Tibial artery (tissue), 4 donors: ENCODE results near the gene SRMS.

ENCODE experiments used
- DNase-seq, 2 donors: peaks; one replicate each; pipeline ENCODE4 v3.0.0-alpha.2; 2019
- H3K27ac ChIP-seq, 2 donors: fragments of 200-600 bp; sonication (generic) in 1 of 2; 1 replicate in 1 of 2; 2 replicates in 1 of 2; pipeline ENCODE4 v1.5.1; 2018 to 2019; ENCODE audit warnings: mild to moderate bottlenecking in 1 of 2
- H3K27me3 ChIP-seq, 2 donors: fragments of 200-600 bp; sonication (generic) in 1 of 2; one replicate each; pipeline versions ENCODE4 v1.5.1 to v1.6.0; 2016 to 2019
- H3K36me3 ChIP-seq, 3 donors: fragments of 200-600 bp; sonication (generic) in 2 of 3; one replicate each; pipeline ENCODE4 v1.5.1; 2016 to 2019; ENCODE audit warnings: mild to moderate bottlenecking in 2 of 3
- H3K4me1 ChIP-seq, 4 donors: fragments of 200-600 bp; sonication (generic) in 2 of 4; 1 replicate in 3 of 4; 2 replicates in 1 of 4; pipeline ENCODE4 v1.5.1; 2016 to 2019
- H3K4me3 ChIP-seq, 2 donors: fragments of 200-600 bp; sonication (generic) in 1 of 2; 1 replicate in 1 of 2; 2 replicates in 1 of 2; pipeline ENCODE4 v1.5.1; 2018 to 2019; ENCODE audit warnings: mild to moderate bottlenecking in 2 of 2
- H3K9me3 ChIP-seq, 3 donors: fragments of 200-600 bp; sonication (generic) in 1 of 3; one replicate each; pipeline ENCODE4 v1.5.1; 2016 to 2019
- CTCF ChIP-seq, 2 experiments: fragments of 200-600 bp in 1 of 2; fragments of 450-650 bp in 1 of 2; IDR thresholded peaks; one replicate each; pipeline ENCODE4 v1.5.1; 2017 to 2019; ENCODE audit warnings: antibody characterized with exemption in 2 of 2, mild to moderate bottlenecking in 1 of 2, moderate library complexity in 1 of 2
- intact Hi-C: fragments of 100-400 bp; cut with DNase I; formaldehyde crosslinking; loops from one replicate; pipeline ENCODE4 v1.15.0; 2023; ENCODE audit warnings: low total_unique reads

Gene SRMS

GRCh38 chr20:63492518-63492917 is 55.0 kb downstream of the SRMS start:
- intact Hi-C loops, result no loop called here
- H3K4me3 ChIP-seq, result no peak overlapping the region
- DNase-seq, result no peak
- H3K4me1 ChIP-seq, result peaks cover 0 to 21% (median 11%) of the 10 kb centered on the region in 4 donors
- no peaks in the 10 kb centered on the region for H3K9me3 ChIP-seq
- no peaks in the 10 kb centered on the region for H3K36me3 ChIP-seq
- H3K27ac ChIP-seq, result no peak overlapping the region
- H3K27me3 ChIP-seq, result peaks cover 0 to 86% of the 10 kb centered on the region in 2 donors
- TF ChIP-seq CTCF (IDR thresholded peaks at IDR 0.05), result no peak

- DNase-seq, result no peak
- H3K27ac ChIP-seq, result no peak overlapping the region
- intact Hi-C loops, result no loop called here
- H3K4me3 ChIP-seq, result no peak overlapping the region
- no peak for TF ChIP-seq CTCF (IDR thresholded peaks at IDR 0.05)
- H3K4me1 ChIP-seq, result peaks cover 0 to 15% (median 7%) of the 10 kb centered on the region in 4 donors
- peaks cover 0 to 85% of the 10 kb centered on the region in 2 donors for H3K27me3 ChIP-seq
- no peaks in the 10 kb centered on the region for H3K36me3 ChIP-seq
- no peaks in the 10 kb centered on the region for H3K9me3 ChIP-seq
Measured at GRCh38 chr20:63491635-63492230, 55.8 kb downstream of the SRMS start.

GRCh38 chr20:63491078-63491477 is 56.5 kb downstream of the SRMS start:
- no peak for TF ChIP-seq CTCF (IDR thresholded peaks at IDR 0.05)
- Histone ChIP-seq H3K27me3 (peaks cover 0 to 84% of the 10 kb centered on the region in 2 donors), H3K9me3 (peaks cover 0 to 5% (median 0%) of the 10 kb centered on the region in 3 donors), H3K36me3 (no peaks in the 10 kb centered on the region), H3K4me1 (peaks cover 0 to 9% (median 1%) of the 10 kb centered on the region in 4 donors), H3K27ac (no peak overlapping the region), H3K4me3 (no peak overlapping the region)
- DNase-seq, result no peak
- intact Hi-C loops, result no loop called here
